GM19467 (cell line): ENCODE measurements around the gene HM13.
"Not testable (repeated sequence)": the region's sequence is repeated elsewhere in the genome, so short reads cannot be mapped to it uniquely, and the experiment has no call there.

Experiments used
- ATAC-seq: cut with Tn5 transposase; IDR thresholded peaks from one replicate; pipeline ENCODE4 v1.9.1; 2021; ENCODE audit warnings: mild to moderate bottlenecking, moderate library complexity; ENCODE audit not compliant: unreplicated experiment

Gene HM13

GRCh38 chr20:31605031-31605901 lies 91.0 kb downstream of the HM13 start, which contains the start of gene ID1:
Gene ID1, plus strand, starts transcription at chr20:31605289. Its CDS starts 99 bp downstream, at chr20:31605388.
- ATAC-seq: peak; percentile 90

- ATAC-seq: no peak
These were observed 91.9 kb downstream of the HM13 start for GRCh38 chr20:31605902-31606803.

DNA sequence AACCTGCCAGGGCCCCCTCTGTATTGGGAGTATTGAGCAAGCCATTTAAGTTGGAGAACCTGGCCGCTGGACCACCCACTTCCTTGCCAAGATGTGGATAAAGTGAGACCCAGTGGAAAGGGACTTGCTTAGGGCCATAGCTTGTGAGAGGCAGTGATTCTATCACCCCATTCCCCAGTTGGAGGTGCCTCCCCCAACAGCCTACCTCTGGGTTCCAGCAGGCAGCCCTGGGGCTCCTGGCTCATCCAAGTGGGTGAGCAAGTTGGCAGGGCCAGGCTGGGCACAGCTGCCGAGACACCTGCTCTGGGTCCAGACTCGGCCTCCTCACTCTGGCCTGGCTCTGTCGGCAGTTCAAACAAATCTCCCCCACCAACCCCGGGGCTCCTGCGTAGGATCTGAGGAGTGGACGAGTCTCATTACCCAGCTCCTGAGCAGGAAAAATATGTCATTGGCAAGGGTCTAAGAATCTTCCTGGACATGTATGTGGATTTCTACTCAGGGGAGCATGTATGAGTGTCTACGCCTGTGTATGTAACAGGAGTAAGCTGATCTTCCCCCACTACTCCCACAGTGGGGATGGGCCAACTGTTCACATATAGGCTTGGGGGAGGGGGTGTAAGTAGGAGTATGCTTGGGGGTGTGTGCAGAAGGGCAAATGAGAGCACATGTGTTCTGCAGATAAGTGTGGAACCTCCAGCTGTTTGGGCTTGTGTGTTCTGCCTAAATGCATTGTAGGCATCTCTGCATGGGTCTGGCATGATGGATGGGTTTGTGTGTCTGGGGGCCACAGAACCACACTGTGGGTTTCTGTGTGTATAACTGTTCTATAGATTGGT lies 92.8 kb downstream of the HM13 start:
- no peak for ATAC-seq

- ATAC-seq: no peak
These were observed 93.5 kb downstream of the HM13 start for GRCh38 chr20:31607640-31608250.

GRCh38 chr20:31608251-31608945 lies 94.2 kb downstream of the HM13 start:
- ATAC-seq: no peak

DNA sequence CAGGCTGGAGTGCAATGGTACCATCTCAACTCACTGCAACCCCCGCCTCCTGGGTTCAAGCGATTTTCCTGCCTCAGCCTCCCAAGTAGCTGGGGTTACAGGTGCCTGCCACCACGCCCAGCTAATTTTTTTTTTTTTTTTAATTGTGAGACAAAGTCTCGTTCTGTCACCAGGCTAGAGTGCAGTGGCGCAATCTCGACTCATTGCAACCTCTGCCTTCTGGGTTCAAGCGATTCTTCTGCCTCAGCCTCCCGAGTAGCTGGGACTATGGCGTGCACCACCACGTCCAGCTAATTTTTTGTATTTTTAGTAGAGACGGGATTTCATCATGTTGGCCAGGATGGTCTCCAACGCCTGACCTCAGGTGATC lies 98.0 kb downstream of the HM13 start:
- ATAC-seq: not testable (repeated sequence)

DNA sequence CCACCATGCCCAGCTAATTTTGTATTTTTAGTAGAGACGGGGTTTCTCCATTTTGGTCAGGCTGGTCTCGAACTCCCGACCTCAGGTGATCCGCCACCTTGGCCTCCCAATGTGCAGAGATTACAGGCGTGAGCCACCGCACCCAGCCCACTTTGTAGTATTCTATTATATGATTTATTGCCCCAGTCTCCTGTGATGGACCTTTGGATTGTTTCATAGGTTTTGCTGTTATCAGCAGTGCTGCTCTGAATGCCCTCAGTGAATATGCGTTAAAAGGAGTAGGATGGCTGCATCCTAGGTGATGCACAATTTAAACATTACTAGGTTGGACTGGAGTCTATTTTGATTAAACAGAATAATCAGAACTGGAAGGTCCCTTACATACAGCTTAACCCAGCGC lies 101.2 kb downstream of the HM13 start:
- ATAC-seq: no peak

DNA sequence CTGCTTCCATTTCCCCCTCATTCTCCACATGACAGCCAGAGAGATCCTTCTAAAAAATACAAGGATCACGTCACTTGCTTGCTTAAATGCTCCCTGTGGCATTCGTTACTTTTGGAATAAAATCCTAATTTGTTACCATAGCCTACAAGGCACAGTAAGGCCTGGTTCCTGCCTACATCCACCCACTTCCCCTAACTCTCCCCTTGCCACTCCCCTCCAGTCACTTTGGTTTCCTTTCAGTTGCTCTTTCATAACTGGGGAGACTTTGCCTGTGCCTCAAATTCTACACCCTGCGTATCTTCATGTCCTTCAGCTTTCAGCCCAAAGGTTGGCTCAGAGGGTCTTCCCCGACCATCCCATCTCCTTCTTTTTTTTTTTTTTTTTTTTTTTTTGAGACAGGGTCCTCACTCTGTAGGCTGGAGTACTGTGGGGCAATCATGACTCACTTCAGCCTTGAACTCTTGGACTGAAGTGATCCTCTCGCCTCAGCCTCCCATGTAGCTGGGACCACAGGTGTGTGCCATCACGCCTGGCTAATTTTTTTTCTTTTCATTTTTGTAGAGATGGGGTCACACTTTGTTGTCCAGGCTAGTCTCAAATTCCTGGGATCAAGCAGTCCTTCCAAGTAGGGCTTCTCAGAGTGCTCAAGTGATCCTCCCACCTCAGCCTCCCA lies 103.3 kb downstream of the HM13 start:
- no peak for ATAC-seq
